GM23248 (cell line): ENCODE data around the gene KIAA1671.

Source experiments
- EZH2 ChIP-seq: fragments of 200-600 bp; sonication (generic); IDR thresholded peaks from 2 replicates; pipeline ENCODE4 v1.6.1; 2018; ENCODE audit warnings: antibody characterized with exemption, mild to moderate bottlenecking; ENCODE audit not compliant: insufficient read depth, poor library complexity, severe bottlenecking
- EZH2phosphoT487 ChIP-seq: fragments of 200-600 bp; sonication (generic); IDR thresholded peaks from 2 replicates; pipeline ENCODE4 v1.6.1; 2018; ENCODE audit warnings: antibody characterized with exemption, moderate library complexity, mild to moderate bottlenecking, low read depth; ENCODE audit not compliant: insufficient read depth

- TF ChIP-seq EZH2 (no peak), EZH2phosphoT487 (no peak)
These were observed 119.2 kb downstream of the KIAA1671 start for GRCh38 chr22:25071720-25072119.
